AG04450 (cell line): ENCODE measurements around the gene AMOT. TPM values are rescaled to one million over a fixed set of nuclear protein-coding genes. Genes with fewer than 3 reads are reported as not detected.

Experiments used
- CTCF ChIA-PET: fragments of 300-600, 350-600 bp; formaldehyde crosslinking; extraction: SDS; loops from one replicate; lab custom pipeline; 2022; ENCODE audit warnings: antibody characterized with exemption, inconsistent platforms; lab: Charles Lee
- POLR2A ChIA-PET: fragments of 350-600 bp; formaldehyde crosslinking; extraction: SDS; loops from one replicate; lab custom pipeline; 2021; ENCODE audit warnings: antibody characterized with exemption, inconsistent platforms; lab: Yijun Ruan, JAX
- DNase-seq: peaks from one replicate; pipeline ENCODE4 v3.0.0-alpha.2; 2011; ENCODE audit warnings: low read depth, low spot score
- H3K27ac ChIP-seq: one replicate; pipeline ENCODE4 v1.5.1; 2012; ENCODE audit warnings: low read depth, low read length, control low read depth
- H3K27me3 ChIP-seq: one replicate; pipeline ENCODE4 v1.6.0; 2012; ENCODE audit warnings: low read length; ENCODE audit not compliant: control insufficient read depth, insufficient read depth
- H3K4me3 ChIP-seq: 2 replicates; pipeline ENCODE4 v1.5.1; 2011; ENCODE audit warnings: mild to moderate bottlenecking, low read depth, low read length, control low read depth
- H3K9me3 ChIP-seq: 2 replicates; pipeline ENCODE4 v1.5.1; 2012; ENCODE audit warnings: low read length; ENCODE audit not compliant: control insufficient read depth, insufficient read depth
- polyA plus RNA-seq: library from polyadenylated mRNA; depleted of rRNA; stranded (reverse); fragments of >200 nt; gene quantifications from 2 replicates; pipeline ENCODE4 v1.2.3, GENCODE V29; 2011
- TF ChIP-seq, protein P1 (sequence below): IDR thresholded peaks from 2 replicates; pipeline ENCODE4 v1.5.1; 2011; ENCODE audit warnings: low read depth, low read length, control low read depth, inconsistent platforms

The AMOT gene
- polyA plus RNA-seq, 1 experiment = 9.6 TPM

DNA sequence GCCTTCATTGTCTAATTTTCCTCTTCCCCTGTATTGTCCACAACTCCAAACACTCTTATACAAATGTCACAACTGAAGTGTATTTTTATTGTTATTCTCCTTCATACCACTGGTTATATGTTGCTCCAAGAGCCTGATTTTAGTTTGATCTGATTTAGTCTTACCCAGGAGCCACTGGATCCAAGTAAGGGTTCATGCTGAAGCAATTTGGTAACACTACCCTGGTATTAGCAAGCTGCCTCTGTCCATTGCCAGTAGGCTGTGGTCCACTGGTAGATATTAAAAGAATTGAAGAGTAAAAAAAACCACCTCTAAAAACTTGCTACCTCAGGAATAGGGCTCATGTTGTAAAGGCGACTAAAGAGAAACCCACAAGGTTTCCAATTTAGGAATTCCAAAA, 41.2 kb downstream of the AMOT start:
- DNase-seq = no peak
- Histone ChIP-seq H3K4me3 (no peak overlapping the region), H3K27me3 (no peaks in the 10 kb centered on the region), H3K27ac (no peak overlapping the region), H3K9me3 (no peaks in the 10 kb centered on the region)
- TF ChIP-seq, protein P1, sequence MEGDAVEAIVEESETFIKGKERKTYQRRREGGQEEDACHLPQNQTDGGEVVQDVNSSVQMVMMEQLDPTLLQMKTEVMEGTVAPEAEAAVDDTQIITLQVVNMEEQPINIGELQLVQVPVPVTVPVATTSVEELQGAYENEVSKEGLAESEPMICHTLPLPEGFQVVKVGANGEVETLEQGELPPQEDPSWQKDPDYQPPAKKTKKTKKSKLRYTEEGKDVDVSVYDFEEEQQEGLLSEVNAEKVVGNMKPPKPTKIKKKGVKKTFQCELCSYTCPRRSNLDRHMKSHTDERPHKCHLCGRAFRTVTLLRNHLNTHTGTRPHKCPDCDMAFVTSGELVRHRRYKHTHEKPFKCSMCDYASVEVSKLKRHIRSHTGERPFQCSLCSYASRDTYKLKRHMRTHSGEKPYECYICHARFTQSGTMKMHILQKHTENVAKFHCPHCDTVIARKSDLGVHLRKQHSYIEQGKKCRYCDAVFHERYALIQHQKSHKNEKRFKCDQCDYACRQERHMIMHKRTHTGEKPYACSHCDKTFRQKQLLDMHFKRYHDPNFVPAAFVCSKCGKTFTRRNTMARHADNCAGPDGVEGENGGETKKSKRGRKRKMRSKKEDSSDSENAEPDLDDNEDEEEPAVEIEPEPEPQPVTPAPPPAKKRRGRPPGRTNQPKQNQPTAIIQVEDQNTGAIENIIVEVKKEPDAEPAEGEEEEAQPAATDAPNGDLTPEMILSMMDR = no peak
- ChIA-PET POLR2A (no interaction called here), CTCF (no interaction called here)

DNA sequence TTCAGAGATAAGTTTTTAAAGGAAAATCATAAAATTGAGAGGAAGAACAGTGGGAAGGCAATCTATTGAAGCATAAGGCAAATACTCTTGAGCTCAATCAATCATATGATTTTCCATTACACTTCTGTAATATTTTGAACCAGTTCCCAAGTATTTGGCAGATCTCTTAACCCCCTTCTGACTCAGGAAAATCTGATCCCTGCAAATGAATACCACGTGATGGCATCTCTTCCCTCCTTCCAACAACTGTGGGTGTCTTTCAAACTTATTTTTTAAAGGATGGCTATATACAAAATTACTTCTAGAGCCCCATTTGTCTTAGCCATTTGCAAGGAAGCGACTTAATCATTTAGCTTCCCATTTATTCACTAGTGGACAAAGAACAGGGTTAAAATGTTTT, 41.9 kb downstream of the AMOT start:
- POLR2A ChIA-PET = no interaction called here
- CTCF ChIA-PET = no interaction called here
- no peaks in the 10 kb centered on the region for H3K27me3 ChIP-seq
- no peak for DNase-seq
- H3K4me3 ChIP-seq = no peak overlapping the region
- TF ChIP-seq, protein P1 = no peak
- H3K27ac ChIP-seq = no peak overlapping the region
- H3K9me3 ChIP-seq = no peaks in the 10 kb centered on the region

DNA sequence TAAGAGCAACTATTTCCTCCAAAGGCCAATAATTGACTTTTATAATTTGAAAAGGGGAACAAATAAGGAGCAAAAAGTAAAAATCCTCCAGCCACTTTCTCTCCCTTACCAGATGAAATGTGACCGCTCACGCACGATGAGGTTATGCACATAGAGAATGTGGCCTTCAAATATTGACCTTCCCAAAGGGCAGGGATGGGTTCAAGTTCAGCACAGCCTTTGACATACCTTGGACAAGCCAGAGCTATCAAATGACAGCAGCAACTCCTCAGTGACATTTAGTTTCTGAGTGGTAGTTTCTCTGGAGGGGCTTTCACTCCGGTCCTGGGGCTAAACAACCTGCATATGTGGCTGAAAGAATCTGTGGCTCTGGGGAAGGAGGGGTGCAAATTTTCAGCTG, 50.7 kb downstream of the AMOT start:
- no peak for DNase-seq
- TF ChIP-seq, protein P1 = no peak
- ChIA-PET POLR2A (no interaction called here), CTCF (no interaction called here)
- Histone ChIP-seq H3K9me3 (no peaks in the 10 kb centered on the region), H3K27ac (no peak overlapping the region), H3K4me3 (no peak overlapping the region), H3K27me3 (no peaks in the 10 kb centered on the region)

DNA sequence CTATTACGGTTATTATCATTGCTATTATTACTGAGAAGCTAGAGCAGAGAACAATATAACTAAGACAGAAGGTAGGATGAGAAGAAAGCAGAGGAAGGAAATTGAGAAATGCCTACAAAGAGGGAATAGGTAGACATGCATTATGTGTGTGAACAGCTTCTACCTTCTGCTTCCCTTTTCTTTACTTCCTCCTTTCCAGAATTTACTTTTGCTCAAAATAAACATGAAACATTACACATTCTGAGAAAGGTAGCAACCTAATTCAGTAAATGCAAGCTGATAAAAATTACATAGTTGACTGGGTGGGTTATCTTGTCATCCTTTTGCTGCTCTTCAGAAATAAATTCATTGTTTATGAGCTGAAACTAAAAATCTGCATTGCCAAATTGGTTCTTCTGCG, 54.6 kb downstream of the AMOT start:
- ChIA-PET POLR2A (no interaction called here), CTCF (no interaction called here)
- no peak overlapping the region for H3K4me3 ChIP-seq
- no peaks in the 10 kb centered on the region for H3K9me3 ChIP-seq
- H3K27ac ChIP-seq = no peak overlapping the region
- TF ChIP-seq, protein P1 = no peak
- H3K27me3 ChIP-seq = no peaks in the 10 kb centered on the region
- no peak for DNase-seq

DNA sequence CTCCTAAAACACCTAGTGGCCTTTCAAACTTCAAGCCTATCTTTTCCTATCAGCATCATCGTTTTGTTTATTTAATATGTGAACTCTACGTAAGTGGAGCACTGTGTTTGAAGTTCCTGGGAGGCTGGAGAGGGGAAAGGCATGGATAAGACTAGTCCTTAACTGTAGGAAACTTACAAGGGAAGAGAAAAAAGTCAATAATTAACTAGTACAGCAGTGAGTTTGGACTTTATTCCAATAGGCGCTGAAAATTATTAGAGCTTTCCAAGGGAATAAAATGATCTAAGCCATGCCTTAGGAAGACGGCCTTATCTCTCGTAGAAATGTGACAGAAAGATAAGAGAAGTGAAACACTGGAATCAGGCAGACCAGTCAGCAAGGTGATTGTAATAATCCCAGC, 55.3 kb downstream of the AMOT start:
- CTCF ChIA-PET = no interaction called here
- Histone ChIP-seq H3K27ac (no peak overlapping the region), H3K9me3 (no peaks in the 10 kb centered on the region), H3K27me3 (no peaks in the 10 kb centered on the region), H3K4me3 (no peak overlapping the region)
- TF ChIP-seq, protein P1 = no peak
- no peak for DNase-seq
- POLR2A ChIA-PET = no interaction called here
